DND-41 (cell line): ENCODE measurements around the gene TMEM154.

Experiments
- ATAC-seq: fragments of 200-7000 bp; cut with Tn5 transposase; 3 replicates; pipeline ENCODE4 v1.9.1; 2021; ENCODE audit warnings: low read depth; ENCODE audit not compliant: insufficient read depth
- DNase-seq: peaks from one replicate; pipeline ENCODE4 v3.0.0-alpha.2; 2020
- H2AFZ ChIP-seq: 2 replicates; pipeline ENCODE4 v1.6.0; 2012; ENCODE audit warnings: low read depth, low read length
- H3K27ac ChIP-seq: 2 replicates; pipeline ENCODE4 v1.5.1; 2012; ENCODE audit warnings: low read length, inconsistent platforms
- H3K27me3 ChIP-seq: fragments of 200-600 bp; sonication (generic); 2 replicates; pipeline ENCODE4 v1.6.0; 2012; ENCODE audit warnings: low read length, mild to moderate bottlenecking, inconsistent platforms; ENCODE audit not compliant: insufficient read depth, poor library complexity
- H3K36me3 ChIP-seq: 2 replicates; pipeline ENCODE4 v1.5.1; 2012; ENCODE audit warnings: low read length, inconsistent platforms; ENCODE audit not compliant: insufficient read depth
- H3K4me1 ChIP-seq: 2 replicates; pipeline ENCODE4 v1.5.1; 2012; ENCODE audit warnings: mild to moderate bottlenecking, low read length; ENCODE audit not compliant: insufficient read depth
- H3K4me2 ChIP-seq: 2 replicates; pipeline ENCODE4 v1.6.0; 2012; ENCODE audit warnings: mild to moderate bottlenecking, moderate library complexity, low read length, inconsistent platforms; ENCODE audit not compliant: insufficient read depth
- H3K4me3 ChIP-seq, 2 experiments: fragments of 200-600 bp in 1 of 2; shearing (Covaris generic) in 1 of 2; 2 replicates each; pipeline ENCODE4 v1.5.1; 2012 to 2016; ENCODE audit warnings: inconsistent platforms in 2 of 2, low read length in 2 of 2, mild to moderate bottlenecking in 2 of 2, low read depth in 1 of 2, moderate library complexity in 1 of 2
- H3K79me2 ChIP-seq: 2 replicates; pipeline ENCODE4 v1.6.0; 2012; ENCODE audit warnings: low read length, inconsistent platforms; ENCODE audit not compliant: insufficient read depth
- H3K9ac ChIP-seq: 2 replicates; pipeline ENCODE4 v1.6.0; 2012; ENCODE audit warnings: low read depth, mild to moderate bottlenecking, inconsistent platforms, low read length, moderate library complexity
- H3K9me3 ChIP-seq: 2 replicates; pipeline ENCODE4 v1.5.1; 2012; ENCODE audit warnings: low read length, moderate library complexity, mild to moderate bottlenecking, inconsistent platforms; ENCODE audit not compliant: insufficient read depth, severe bottlenecking
- H4K20me1 ChIP-seq: 2 replicates; pipeline ENCODE4 v1.6.0; 2012; ENCODE audit warnings: low read length; ENCODE audit not compliant: insufficient read depth
- EZH2 ChIP-seq: IDR thresholded peaks from 3 replicates; pipeline ENCODE4 v1.6.1; 2012; ENCODE audit warnings: borderline replicate concordance, low read depth, mild to moderate bottlenecking, moderate library complexity, low read length, inconsistent platforms; ENCODE audit not compliant: severe bottlenecking
- TF ChIP-seq, protein P1 (sequence below): IDR thresholded peaks from 2 replicates; pipeline ENCODE4 v1.5.1; 2012; ENCODE audit warnings: borderline replicate concordance, low read length, moderate library complexity, mild to moderate bottlenecking; ENCODE audit not compliant: poor library complexity, severe bottlenecking; ENCODE audit errors: extremely low read depth

Gene TMEM154

DNA sequence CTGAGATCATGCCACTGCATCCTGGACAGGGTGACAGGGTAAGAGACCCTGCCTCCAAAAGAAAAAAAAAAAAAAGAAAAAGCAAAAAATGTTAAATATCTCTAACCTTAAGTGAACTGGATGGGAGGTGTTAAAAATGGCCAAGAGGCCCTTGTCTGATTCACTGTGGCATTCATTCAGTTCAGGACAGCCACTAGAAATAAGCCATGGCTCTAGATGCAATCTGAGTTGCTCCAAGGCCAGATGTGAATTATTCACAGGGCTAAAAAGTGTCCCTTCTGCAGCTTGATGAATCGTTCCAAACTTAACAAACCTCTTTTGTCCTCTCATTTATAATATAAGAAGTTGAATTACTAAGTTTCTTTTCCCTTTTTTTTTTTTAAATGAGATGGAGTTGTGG, 80.2 kb downstream of the TMEM154 start:
- no peak for ATAC-seq
- H3K4me1 ChIP-seq, result no peaks in the 10 kb centered on the region
- H3K4me3 ChIP-seq, result no peak overlapping the region
- no peak overlapping the region for H3K27ac ChIP-seq
- TF ChIP-seq EZH2, result no peak
- TF ChIP-seq, protein P1, sequence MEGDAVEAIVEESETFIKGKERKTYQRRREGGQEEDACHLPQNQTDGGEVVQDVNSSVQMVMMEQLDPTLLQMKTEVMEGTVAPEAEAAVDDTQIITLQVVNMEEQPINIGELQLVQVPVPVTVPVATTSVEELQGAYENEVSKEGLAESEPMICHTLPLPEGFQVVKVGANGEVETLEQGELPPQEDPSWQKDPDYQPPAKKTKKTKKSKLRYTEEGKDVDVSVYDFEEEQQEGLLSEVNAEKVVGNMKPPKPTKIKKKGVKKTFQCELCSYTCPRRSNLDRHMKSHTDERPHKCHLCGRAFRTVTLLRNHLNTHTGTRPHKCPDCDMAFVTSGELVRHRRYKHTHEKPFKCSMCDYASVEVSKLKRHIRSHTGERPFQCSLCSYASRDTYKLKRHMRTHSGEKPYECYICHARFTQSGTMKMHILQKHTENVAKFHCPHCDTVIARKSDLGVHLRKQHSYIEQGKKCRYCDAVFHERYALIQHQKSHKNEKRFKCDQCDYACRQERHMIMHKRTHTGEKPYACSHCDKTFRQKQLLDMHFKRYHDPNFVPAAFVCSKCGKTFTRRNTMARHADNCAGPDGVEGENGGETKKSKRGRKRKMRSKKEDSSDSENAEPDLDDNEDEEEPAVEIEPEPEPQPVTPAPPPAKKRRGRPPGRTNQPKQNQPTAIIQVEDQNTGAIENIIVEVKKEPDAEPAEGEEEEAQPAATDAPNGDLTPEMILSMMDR, result no peak
- H3K79me2 ChIP-seq, result no peaks in the 10 kb centered on the region
- no peak overlapping the region for H3K9ac ChIP-seq
- H3K36me3 ChIP-seq, result no peaks in the 10 kb centered on the region
- H3K9me3 ChIP-seq, result no peaks in the 10 kb centered on the region
- H3K27me3 ChIP-seq, result peaks cover 3% of the 10 kb centered on the region
- H4K20me1 ChIP-seq, result no peaks in the 10 kb centered on the region
- no peak overlapping the region for H3K4me2 ChIP-seq
- H2AFZ ChIP-seq, result no peak overlapping the region
- DNase-seq, result no peak

DNA sequence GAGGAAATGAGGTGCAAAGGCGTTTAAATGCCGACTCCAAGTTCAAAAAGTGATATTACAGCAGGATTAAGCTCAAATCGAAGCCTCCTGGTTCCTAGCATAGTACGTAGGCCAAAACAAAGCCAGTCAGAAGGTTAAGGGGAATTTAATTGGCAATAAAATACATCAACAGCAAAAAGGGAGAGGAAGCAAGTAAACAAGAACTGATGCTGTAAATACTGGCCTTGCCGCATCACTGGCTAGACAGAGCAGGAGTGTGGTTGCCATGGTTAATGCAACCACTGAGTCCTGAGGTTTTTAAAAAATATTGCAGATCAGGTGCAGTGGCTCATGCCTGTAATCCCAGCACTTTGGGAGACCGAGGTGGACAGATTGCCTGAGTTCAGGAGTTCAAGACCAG, 80.7 kb downstream of the TMEM154 start:
- H3K4me2 ChIP-seq, result no peak overlapping the region
- DNase-seq (no peak), ATAC-seq (no peak)
- H3K9me3 ChIP-seq, result no peaks in the 10 kb centered on the region
- no peaks in the 10 kb centered on the region for H3K79me2 ChIP-seq
- TF ChIP-seq, protein P1, result no peak
- TF ChIP-seq EZH2, result no peak
- no peak overlapping the region for H3K9ac ChIP-seq
- peaks cover 2% of the 10 kb centered on the region for H3K27me3 ChIP-seq
- no peak overlapping the region for H3K27ac ChIP-seq
- H2AFZ ChIP-seq, result no peak overlapping the region
- H4K20me1 ChIP-seq, result no peaks in the 10 kb centered on the region
- H3K4me3 ChIP-seq, result no peak overlapping the region
- no peaks in the 10 kb centered on the region for H3K4me1 ChIP-seq
- H3K36me3 ChIP-seq, result no peaks in the 10 kb centered on the region

DNA sequence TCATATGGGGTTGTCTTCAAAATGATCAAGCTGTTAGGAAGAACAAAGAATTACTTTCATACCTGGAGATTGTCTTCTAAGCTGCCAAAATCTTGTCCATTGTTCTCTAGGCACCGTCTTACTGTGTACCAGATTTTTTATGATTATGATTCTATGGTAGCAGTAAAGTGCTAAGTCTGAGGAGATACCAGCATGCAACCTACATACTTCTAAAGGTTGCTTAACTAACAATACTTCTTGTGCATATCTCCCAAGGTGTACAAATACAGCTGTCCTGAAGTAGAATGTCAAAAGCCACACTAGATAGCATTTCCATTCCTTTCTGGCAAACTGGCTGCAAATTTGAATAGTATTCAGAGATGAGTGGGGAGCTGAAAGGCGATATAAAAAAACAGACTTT, 81.3 kb downstream of the TMEM154 start:
- H3K4me2 ChIP-seq, result no peak overlapping the region
- H3K9me3 ChIP-seq, result no peaks in the 10 kb centered on the region
- H2AFZ ChIP-seq, result no peak overlapping the region
- H3K9ac ChIP-seq, result no peak overlapping the region
- H3K79me2 ChIP-seq, result no peaks in the 10 kb centered on the region
- ATAC-seq (no peak), DNase-seq (no peak)
- no peaks in the 10 kb centered on the region for H3K4me1 ChIP-seq
- H3K27me3 ChIP-seq, result no peaks in the 10 kb centered on the region
- no peak overlapping the region for H3K27ac ChIP-seq
- no peak overlapping the region for H3K4me3 ChIP-seq
- no peaks in the 10 kb centered on the region for H4K20me1 ChIP-seq
- TF ChIP-seq, protein P1, result no peak
- no peak for TF ChIP-seq EZH2
- no peaks in the 10 kb centered on the region for H3K36me3 ChIP-seq

DNA sequence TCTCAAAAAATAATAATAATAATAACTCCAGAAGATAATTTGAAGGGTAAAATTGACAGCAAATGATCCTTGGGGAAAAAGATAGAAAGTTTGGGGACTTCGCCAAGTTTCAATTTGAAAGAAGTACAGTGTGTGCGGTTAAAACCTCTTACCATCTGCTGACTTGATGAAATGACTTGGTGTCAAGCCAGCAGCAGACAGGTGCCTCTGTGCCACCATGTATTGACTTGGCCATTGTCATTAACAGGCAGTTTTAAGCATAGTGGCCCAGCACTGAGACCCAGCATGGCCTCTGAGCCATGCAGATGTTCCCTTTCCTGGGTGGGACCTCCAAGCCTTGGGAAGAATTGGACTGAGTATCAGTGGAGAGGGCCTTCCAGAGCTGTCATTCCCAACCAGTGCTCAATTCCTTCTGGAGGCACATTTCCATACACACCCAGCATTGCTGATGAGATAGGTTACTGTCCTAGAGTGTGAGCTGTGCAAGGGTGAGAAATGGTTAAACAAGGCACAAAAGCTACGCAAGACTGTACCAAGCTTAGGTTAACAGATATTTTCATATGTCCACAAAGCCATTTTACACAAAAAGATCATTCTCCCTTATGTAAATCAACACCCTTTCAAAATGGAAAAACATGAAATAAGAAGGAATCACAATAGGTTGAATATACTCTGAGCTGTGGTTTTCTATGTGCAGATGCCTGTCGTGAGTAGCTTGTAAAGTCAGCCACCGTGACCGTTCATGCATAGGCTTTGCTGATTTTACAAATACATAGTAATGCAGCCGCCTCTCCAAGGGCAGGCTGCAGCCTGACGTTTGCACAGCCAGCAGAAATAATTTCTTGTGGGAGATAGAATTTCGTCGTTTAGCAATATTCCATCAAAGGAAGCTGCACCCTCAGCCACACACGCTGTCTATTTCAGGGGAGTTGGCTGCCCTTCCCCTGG, 84.5 kb downstream of the TMEM154 start:
- H3K4me2 ChIP-seq, result no peak overlapping the region
- no peaks in the 10 kb centered on the region for H3K4me1 ChIP-seq
- H3K27ac ChIP-seq, result no peak overlapping the region
- H4K20me1 ChIP-seq, result no peaks in the 10 kb centered on the region
- H3K4me3 ChIP-seq, result no peak overlapping the region
- H3K79me2 ChIP-seq, result no peaks in the 10 kb centered on the region
- H3K9ac ChIP-seq, result no peak overlapping the region
- no peak for ATAC-seq
- TF ChIP-seq EZH2, result no peak
- TF ChIP-seq, protein P1, result no peak
- no peaks in the 10 kb centered on the region for H3K36me3 ChIP-seq
- no peaks in the 10 kb centered on the region for H3K27me3 ChIP-seq
- no peak overlapping the region for H2AFZ ChIP-seq
- DNase-seq, result no peak
- no peaks in the 10 kb centered on the region for H3K9me3 ChIP-seq
